Measurements from ENCODE around the gene DDIT4L. TPM values are rescaled to one million over a fixed set of nuclear protein-coding genes. Genes with fewer than 3 reads are reported as not detected.

DDIT4L gene
- total and polyA plus RNA-seq, 10 of the 15 experiments (the other 5 are each of a cell fraction or from before 2014, with no cell fraction given) = 0.02 to 0.08 TPM; not detected in 8

GRCh38 chr4:100208964-100209363 is 18.7 kb upstream of the DDIT4L start:
- Histone ChIP-seq H3K27ac (ENCODE audit: control insufficient read depth, insufficient read depth) (no peak overlapping the region), H3K4me2 (ENCODE audit: control insufficient read depth, insufficient read depth) (no peak overlapping the region), H3K27me3 (replicated peaks in 1 of 2; ENCODE audit: control insufficient read depth in 2 of 2, insufficient read depth in 2 of 2, low read length in 1 of 2) (no peaks in the 10 kb centered on the region; a peak in 2 of 4 replicates), H3K36me3 (ENCODE audit: control insufficient read depth in 2 of 2, insufficient read depth in 2 of 2, low read length in 1 of 2) (no peaks in the 10 kb centered on the region), H3K79me2 (ENCODE audit: control insufficient read depth, insufficient read depth, low read length) (no peaks in the 10 kb centered on the region), H2AFZ (ENCODE audit: control insufficient read depth, low read depth, low read length) (no peak overlapping the region), H4K20me1 (ENCODE audit: control insufficient read depth, insufficient read depth) (no peaks in the 10 kb centered on the region), H3K4me3 (no peak overlapping the region), H3K9me3 (replicated peaks; ENCODE audit: control insufficient read depth, insufficient read depth, low read length) (no peaks in the 10 kb centered on the region), H3K9ac (ENCODE audit: control insufficient read depth, insufficient read depth, low read length) (no peak overlapping the region), H3K4me1 (ENCODE audit: control insufficient read depth, insufficient read depth, low read length) (no peaks in the 10 kb centered on the region)
- ChIA-PET CTCF (interaction anchor here (1.0 to 1.1 kb wide), 3 partner anchors 51 to 116 kb away, joined by 3 to 5 read pairs (median 3); no protein-coding TSS in a partner anchor), SMC1A (ENCODE audit: uncharacterized antibody, unreplicated experiment) (interaction anchor here (0.6 kb wide), 1 partner anchor 111 kb away, joined by 3 read pairs; no protein-coding TSS in a partner anchor), RAD21 (ENCODE audit: unreplicated experiment) (no interaction called here), POLR2A (no interaction called here)
- FAIRE-seq = no peak
- peak; percentile 38 for DNase-seq (ENCODE audit: low read depth, low spot score)
- peak; percentile 91 for ATAC-seq
- 0 out of 2 replicates have a peak, but pooled peaks have one; percentile 30 for TF ChIP-seq DPF2 (IDR thresholded peaks at IDR 0.05)
- no peak for TF ChIP-seq SMARCA5 (IDR thresholded peaks at IDR 0.05)
- peak in 1 of 2 experiments; percentile 40; a peak in 1 of 4 replicates for TF ChIP-seq IKZF2 (IDR thresholded peaks at IDR 0.05)
- peak; percentile 72 for TF ChIP-seq MLLT1 (IDR thresholded peaks at IDR 0.05)
- TF ChIP-seq RUNX3 (IDR thresholded peaks at IDR 0.05; ENCODE audit: low read length) = peak; percentile 85
- TF ChIP-seq BCL3 (IDR thresholded peaks at IDR 0.05; ENCODE audit: borderline replicate concordance, insufficient read depth, low read depth, low read length, poor library complexity, severe bottlenecking) = no peak
- peak; percentile 47; the same call in 1 of the 2 replicates for TF ChIP-seq CBFB (IDR thresholded peaks at IDR 0.05; ENCODE audit: low read depth)
- TF ChIP-seq NR2F1 (conservative IDR thresholded peaks at IDR 0.05) = peak; percentile 41
- in situ Hi-C loops (cut with MboI) = no loop called here
- WGBS (ENCODE audit: insufficient coverage, insufficient replicate concordance, low lambda C conversion rate, missing lambda C conversion rate) = 0% methylated on average over 1 of the region's 1 CpG
- BruUV-seq (replicated peaks) = no TSS peak
- intact Hi-C loops (cut with micrococcal nuclease; ENCODE audit: unreplicated experiment) = no loop called here
